ENCODE data around the gene WDR27.

DNA sequence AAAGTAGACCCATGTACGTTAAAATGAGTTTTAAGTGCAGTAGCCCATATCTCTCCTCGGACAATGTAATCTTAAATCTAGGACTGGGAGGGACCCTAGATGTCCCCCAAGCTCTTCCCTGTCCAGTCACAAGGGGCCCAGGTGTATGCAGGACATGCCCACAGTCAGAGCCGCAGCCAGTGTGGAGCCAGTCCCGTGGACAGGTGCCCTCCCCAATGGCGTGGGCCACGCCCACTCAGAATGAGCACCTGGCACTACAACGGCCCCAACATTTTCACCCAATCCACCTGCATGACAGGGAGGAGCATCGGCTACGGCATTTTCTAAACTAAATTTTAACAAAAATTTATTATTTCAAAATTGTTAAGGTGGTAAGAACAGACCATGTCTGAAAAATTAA, 53.2 kb downstream of the WDR27 start:
- TF ChIP-seq, protein P1, sequence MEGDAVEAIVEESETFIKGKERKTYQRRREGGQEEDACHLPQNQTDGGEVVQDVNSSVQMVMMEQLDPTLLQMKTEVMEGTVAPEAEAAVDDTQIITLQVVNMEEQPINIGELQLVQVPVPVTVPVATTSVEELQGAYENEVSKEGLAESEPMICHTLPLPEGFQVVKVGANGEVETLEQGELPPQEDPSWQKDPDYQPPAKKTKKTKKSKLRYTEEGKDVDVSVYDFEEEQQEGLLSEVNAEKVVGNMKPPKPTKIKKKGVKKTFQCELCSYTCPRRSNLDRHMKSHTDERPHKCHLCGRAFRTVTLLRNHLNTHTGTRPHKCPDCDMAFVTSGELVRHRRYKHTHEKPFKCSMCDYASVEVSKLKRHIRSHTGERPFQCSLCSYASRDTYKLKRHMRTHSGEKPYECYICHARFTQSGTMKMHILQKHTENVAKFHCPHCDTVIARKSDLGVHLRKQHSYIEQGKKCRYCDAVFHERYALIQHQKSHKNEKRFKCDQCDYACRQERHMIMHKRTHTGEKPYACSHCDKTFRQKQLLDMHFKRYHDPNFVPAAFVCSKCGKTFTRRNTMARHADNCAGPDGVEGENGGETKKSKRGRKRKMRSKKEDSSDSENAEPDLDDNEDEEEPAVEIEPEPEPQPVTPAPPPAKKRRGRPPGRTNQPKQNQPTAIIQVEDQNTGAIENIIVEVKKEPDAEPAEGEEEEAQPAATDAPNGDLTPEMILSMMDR (IDR thresholded peaks at IDR 0.05; ENCODE audit: low read depth, low read length), result no peak
- TF ChIP-seq POLR2A (IDR thresholded peaks at IDR 0.05; ENCODE audit: extremely low read depth, insufficient read length), result no peak
